ENCODE results near the gene GPR148. TPM values are rescaled to one million over a fixed set of nuclear protein-coding genes. Genes with fewer than 3 reads are reported as not detected.

GPR148 gene
- total RNA-seq, 2 donors from 2014 or later = not detected

DNA sequence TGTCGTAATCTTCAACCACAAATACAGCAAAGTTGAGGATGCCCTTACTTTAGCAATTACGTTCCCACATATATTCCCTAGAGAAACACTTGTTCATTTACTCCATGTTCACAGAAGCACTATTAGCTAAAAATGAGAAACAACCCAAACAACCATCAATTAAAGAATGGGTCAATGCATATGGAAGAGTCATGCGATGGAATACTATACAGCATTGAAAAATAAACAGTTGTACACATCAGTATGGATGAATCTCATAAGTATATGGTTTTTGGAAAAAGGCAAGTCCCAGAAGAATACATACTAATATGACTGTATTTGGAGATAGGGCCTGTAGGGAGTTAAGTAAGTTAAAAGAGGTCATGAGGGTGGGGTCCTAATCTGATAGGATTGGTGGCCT lies 6.3 kb downstream of the GPR148 start:
- no peak for DNase-seq
- H3K9me3 ChIP-seq = no peaks in the 10 kb centered on the region
- TF ChIP-seq, protein P1, sequence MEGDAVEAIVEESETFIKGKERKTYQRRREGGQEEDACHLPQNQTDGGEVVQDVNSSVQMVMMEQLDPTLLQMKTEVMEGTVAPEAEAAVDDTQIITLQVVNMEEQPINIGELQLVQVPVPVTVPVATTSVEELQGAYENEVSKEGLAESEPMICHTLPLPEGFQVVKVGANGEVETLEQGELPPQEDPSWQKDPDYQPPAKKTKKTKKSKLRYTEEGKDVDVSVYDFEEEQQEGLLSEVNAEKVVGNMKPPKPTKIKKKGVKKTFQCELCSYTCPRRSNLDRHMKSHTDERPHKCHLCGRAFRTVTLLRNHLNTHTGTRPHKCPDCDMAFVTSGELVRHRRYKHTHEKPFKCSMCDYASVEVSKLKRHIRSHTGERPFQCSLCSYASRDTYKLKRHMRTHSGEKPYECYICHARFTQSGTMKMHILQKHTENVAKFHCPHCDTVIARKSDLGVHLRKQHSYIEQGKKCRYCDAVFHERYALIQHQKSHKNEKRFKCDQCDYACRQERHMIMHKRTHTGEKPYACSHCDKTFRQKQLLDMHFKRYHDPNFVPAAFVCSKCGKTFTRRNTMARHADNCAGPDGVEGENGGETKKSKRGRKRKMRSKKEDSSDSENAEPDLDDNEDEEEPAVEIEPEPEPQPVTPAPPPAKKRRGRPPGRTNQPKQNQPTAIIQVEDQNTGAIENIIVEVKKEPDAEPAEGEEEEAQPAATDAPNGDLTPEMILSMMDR (IDR thresholded peaks at IDR 0.05) = no peak
- H3K27me3 ChIP-seq = no peaks in the 10 kb centered on the region
- H3K27ac ChIP-seq = no peak overlapping the region
- intact Hi-C loops (cut with DNase I) = no loop called here
- H3K9ac ChIP-seq (ENCODE audit: low read depth in 2 of 2, low read length in 2 of 2) = no peak overlapping the region
- H3K36me3 ChIP-seq = no peaks in the 10 kb centered on the region
- no peak overlapping the region for H3K4me3 ChIP-seq
- H3K4me1 ChIP-seq = no peaks in the 10 kb centered on the region

DNA sequence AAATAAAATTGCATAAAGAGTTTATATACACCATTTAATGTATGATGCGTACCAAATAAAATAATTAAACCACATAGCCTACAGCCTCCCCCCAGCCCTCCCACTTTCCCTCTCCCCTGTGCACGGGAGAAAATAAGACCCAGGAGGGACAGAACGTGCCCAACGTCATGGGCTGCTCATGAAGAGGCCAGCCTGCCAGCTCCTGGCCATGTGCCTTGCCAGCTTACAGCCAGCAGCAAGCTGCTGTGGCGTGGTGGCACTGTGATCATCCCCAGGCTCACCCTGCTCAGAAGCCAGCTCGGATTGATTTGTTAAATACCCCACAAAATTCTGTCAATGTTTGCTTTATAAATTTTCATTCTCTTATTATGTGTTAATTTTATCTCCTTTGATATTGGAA lies 7.6 kb downstream of the GPR148 start:
- no peak overlapping the region for H3K4me3 ChIP-seq
- intact Hi-C loops (cut with DNase I) = no loop called here
- no peaks in the 10 kb centered on the region for H3K36me3 ChIP-seq
- no peaks in the 10 kb centered on the region for H3K9me3 ChIP-seq
- no peak for DNase-seq
- H3K27ac ChIP-seq = no peak overlapping the region
- H3K27me3 ChIP-seq = no peaks in the 10 kb centered on the region
- TF ChIP-seq, protein P1 (IDR thresholded peaks at IDR 0.05) = no peak
- no peak overlapping the region for H3K9ac ChIP-seq (ENCODE audit: low read depth in 2 of 2, low read length in 2 of 2)
- H3K4me1 ChIP-seq = no peaks in the 10 kb centered on the region

DNA sequence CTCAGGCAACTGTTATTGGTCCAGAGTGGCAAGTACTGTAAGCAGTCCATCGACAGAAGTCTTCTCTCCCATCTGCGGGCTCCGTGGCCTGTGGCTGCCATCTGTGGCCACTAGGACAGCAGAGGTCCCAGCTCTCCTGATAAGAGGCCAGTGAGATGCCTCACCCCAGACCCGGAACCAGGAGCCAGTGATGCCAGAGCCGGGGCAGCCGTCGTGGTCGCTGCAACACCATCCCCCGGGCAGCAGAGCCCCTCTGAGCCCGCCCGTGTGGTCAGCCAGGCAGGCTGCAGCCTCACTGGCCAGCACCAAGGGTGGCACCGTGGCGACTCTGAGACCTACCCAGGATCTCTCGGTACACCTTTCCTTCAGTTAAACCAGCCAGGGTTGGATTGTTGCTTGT lies 8.7 kb downstream of the GPR148 start:
- intact Hi-C loops (cut with DNase I) = no loop called here
- Histone ChIP-seq H3K27me3 (no peaks in the 10 kb centered on the region), H3K9me3 (no peaks in the 10 kb centered on the region), H3K4me1 (no peaks in the 10 kb centered on the region), H3K4me3 (no peak overlapping the region), H3K36me3 (no peaks in the 10 kb centered on the region), H3K9ac (ENCODE audit: low read depth in 2 of 2, low read length in 2 of 2) (no peak overlapping the region), H3K27ac (no peak overlapping the region)
- DNase-seq = no peak
- TF ChIP-seq, protein P1 (IDR thresholded peaks at IDR 0.05) = no peak

DNA sequence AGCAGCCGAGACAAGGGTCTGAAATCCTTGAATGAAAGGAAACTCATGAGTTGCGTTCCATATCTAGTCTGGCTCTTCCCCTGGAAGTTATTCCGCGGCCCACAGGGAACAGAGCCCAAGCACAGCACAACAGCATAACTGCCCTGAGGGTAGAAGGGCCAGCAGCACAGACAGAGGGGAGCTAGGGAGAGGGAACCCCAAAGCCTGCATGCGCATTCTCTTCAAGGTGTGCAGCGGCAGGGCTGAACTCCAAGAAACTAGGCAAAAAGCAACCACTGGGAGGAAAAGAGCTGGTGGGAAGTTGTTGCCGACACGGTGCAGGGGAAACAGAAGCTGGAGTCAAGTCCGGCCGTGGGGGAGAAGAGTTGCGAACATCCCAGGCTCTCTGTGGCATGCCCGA lies 11.8 kb downstream of the GPR148 start:
- H3K4me3 ChIP-seq = no peak overlapping the region
- H3K4me1 ChIP-seq = no peaks in the 10 kb centered on the region
- intact Hi-C loops (cut with DNase I) = no loop called here
- DNase-seq = no peak
- no peaks in the 10 kb centered on the region for H3K27me3 ChIP-seq
- H3K9ac ChIP-seq (ENCODE audit: low read depth in 2 of 2, low read length in 2 of 2) = no peak overlapping the region
- TF ChIP-seq, protein P1 (IDR thresholded peaks at IDR 0.05) = no peak
- no peak overlapping the region for H3K27ac ChIP-seq
- no peaks in the 10 kb centered on the region for H3K9me3 ChIP-seq
- H3K36me3 ChIP-seq = no peaks in the 10 kb centered on the region

DNA sequence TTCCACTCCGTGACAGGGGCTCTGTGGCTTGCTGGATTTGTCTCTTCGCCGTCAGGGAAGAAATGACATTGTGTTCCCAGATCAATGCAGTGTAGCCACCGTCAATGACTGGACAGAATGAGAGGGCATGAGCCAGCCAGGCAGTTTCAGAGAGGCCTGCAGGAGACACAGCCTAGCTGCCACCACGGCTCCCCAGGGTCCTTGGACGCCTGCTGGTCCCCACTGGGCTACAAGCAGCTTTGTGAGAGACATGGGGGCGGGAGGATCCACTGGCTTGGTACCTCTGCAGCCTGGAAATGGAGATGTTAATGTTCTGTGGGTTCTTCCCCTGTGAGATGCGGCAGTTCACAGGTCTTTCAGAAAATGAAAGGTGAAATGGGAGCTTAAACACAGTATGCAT lies 14.4 kb downstream of the GPR148 start:
- intact Hi-C loops (cut with DNase I) = no loop called here
- Histone ChIP-seq H3K27me3 (no peaks in the 10 kb centered on the region), H3K4me1 (no peaks in the 10 kb centered on the region), H3K4me3 (no peak overlapping the region), H3K9ac (ENCODE audit: low read depth in 2 of 2, low read length in 2 of 2) (no peak overlapping the region), H3K27ac (no peak overlapping the region), H3K36me3 (no peaks in the 10 kb centered on the region), H3K9me3 (no peaks in the 10 kb centered on the region)
- TF ChIP-seq, protein P1 (IDR thresholded peaks at IDR 0.05) = no peak
- DNase-seq = no peak
